ENCODE data around the gene ERBB3. TPM values are rescaled to one million over a fixed set of nuclear protein-coding genes. Genes with fewer than 3 reads are reported as not detected.

The ERBB3 gene
- total and polyA plus RNA-seq, 2 of the 4 experiments (the other 2 are of a cell fraction): 1.4 to 2.2 TPM

- Histone ChIP-seq H3K23ac (ENCODE audit: low read depth, low read length) (peak overlapping the region; percentile 19; the same call in 1 of the 2 replicates), H4K20me1 (ENCODE audit: insufficient read depth, low read length) (peaks cover 7% of the 10 kb centered on the region), H3K79me1 (ENCODE audit: low read depth in 1 of 2, low read length in 2 of 2) (peaks cover 9 to 38% of the 10 kb centered on the region in 2 experiments; a peak in 3 of 4 replicates), H2BK15ac (ENCODE audit: low read depth, low read length) (no peak overlapping the region), H3K27me3 (ENCODE audit: control insufficient read depth, insufficient read depth, low read length) (no peaks in the 10 kb centered on the region), H3K4me1 (ENCODE audit: control insufficient read depth, insufficient read depth, low read length) (peaks cover 7% of the 10 kb centered on the region), H3K9me1 (ENCODE audit: insufficient read depth, low read length) (no peaks in the 10 kb centered on the region), H2BK5ac (ENCODE audit: low read depth, low read length, poor library complexity, severe bottlenecking) (peak overlapping the region; percentile 87), H2AFZ (replicated peaks; ENCODE audit: low read length, poor library complexity) (no peak overlapping the region), H4K5ac (ENCODE audit: low read depth, low read length) (peak overlapping the region; percentile 63), H3K56ac (ENCODE audit: extremely low read depth, insufficient read depth, low read length) (no peak overlapping the region), H2BK20ac (ENCODE audit: low read depth, low read length) (no peak overlapping the region), H4K91ac (ENCODE audit: insufficient read depth, low read depth, low read length) (peak overlapping the region; percentile 67; the same call in 1 of the 2 replicates), H2AK9ac (replicated peaks; ENCODE audit: low read depth, low read length, poor library complexity) (peak overlapping the region; percentile 74), H3K36me3 (ENCODE audit: control insufficient read depth, insufficient read depth, low read length) (peaks cover 24% of the 10 kb centered on the region), H2BK120ac (ENCODE audit: low read depth, low read length) (peak overlapping the region; percentile 9; the same call in 1 of the 2 replicates), H3K4ac (ENCODE audit: low read depth, low read length) (peak overlapping the region; percentile 78), H3K14ac (replicated peaks; ENCODE audit: low read depth, low read length) (peak overlapping the region; percentile 62), H2AK5ac (ENCODE audit: low read depth, low read length) (peak overlapping the region; percentile 71; the same call in 1 of the 2 replicates), H3K9ac (ENCODE audit: low read depth, low read length) (no peak overlapping the region), H3K4me3 (ENCODE audit: insufficient read depth, low read depth, low read length) (peak overlapping the region; percentile 85; the same call in 1 of the 2 replicates), H3K4me2 (ENCODE audit: low read depth, low read length) (peak overlapping the region; percentile 71; the same call in 1 of the 2 replicates), H4K8ac (ENCODE audit: low read depth in 2 of 2, low read length in 2 of 2) (peak overlapping the region; percentile 86 to 90), H3K27ac (ENCODE audit: insufficient read depth, low read length) (peak overlapping the region; percentile 92), H3K18ac (ENCODE audit: low read depth, low read length) (no peak overlapping the region), H3K9me3 (ENCODE audit: control insufficient read depth, insufficient read depth, low read length) (no peaks in the 10 kb centered on the region)
- POLR2A ChIA-PET (ENCODE audit: unreplicated experiment): no interaction called here
- TF ChIP-seq MAZ (IDR thresholded peaks at IDR 0.05; ENCODE audit: borderline replicate concordance, low read depth, low read length) (no peak), BHLHE40 (IDR thresholded peaks at IDR 0.05; ENCODE audit: low read depth, low read length) (no peak), USF2 (IDR thresholded peaks at IDR 0.05; ENCODE audit: low read depth, low read length) (no peak), SMC3 (IDR thresholded peaks at IDR 0.05; ENCODE audit: low read depth, low read length) (no peak), CTCF (conservative IDR thresholded peaks at IDR 0.05; ENCODE audit: low read depth, low read length) (no peak), NFE2L2 (IDR thresholded peaks at IDR 0.05; ENCODE audit: low read depth, low read length) (no peak), ELK1 (IDR thresholded peaks at IDR 0.05; ENCODE audit: borderline replicate concordance, low read depth, low read length) (no peak), RAD21 (IDR thresholded peaks at IDR 0.05; ENCODE audit: low read length) (no peak), CHD1 (IDR thresholded peaks at IDR 0.05; ENCODE audit: low read depth, low read length) (no peak), RFX5 (IDR thresholded peaks at IDR 0.05; ENCODE audit: low read depth, low read length) (no peak), MXI1 (IDR thresholded peaks at IDR 0.05; ENCODE audit: borderline replicate concordance, low read depth, low read length) (no peak), RCOR1 (IDR thresholded peaks at IDR 0.05; ENCODE audit: insufficient replicate concordance, low read length) (no peak), POLR2A (IDR thresholded peaks at IDR 0.05; ENCODE audit: low read depth, low read length) (no peak), FOS (IDR thresholded peaks at IDR 0.05; ENCODE audit: low read depth, low read length) (no peak), CEBPB (IDR thresholded peaks at IDR 0.05; ENCODE audit: low read depth, low read length) (no peak), MAFK (IDR thresholded peaks at IDR 0.05; ENCODE audit: low read depth, low read length) (no peak)
- no TSS peak for BruUV-seq (replicated peaks)
- ATAC-seq (ENCODE audit: low read depth) (no peak), DNase-seq (peak; percentile 19)
- dilution Hi-C loops (cut with HindIII; ENCODE audit: low sequenced_read_pairs, unreplicated experiment) (no loop called here), intact Hi-C loops (cut with micrococcal nuclease) (no loop called here), in situ Hi-C loops (cut with MboI; ENCODE audit: low sequenced_read_pairs) (no loop called here)
- WGBS, 2 experiments (ENCODE audit: extremely low coverage in 2 of 2, insufficient read length in 1 of 2): 86% methylated on average over 2 of the region's 10 CpGs; no CpG with 5 or more reads in 1 of the 2 experiments
- CTCF ChIA-PET: interaction anchor here (1.6 kb wide), 1 partner anchor 36 kb away, joined by 4 read pairs; no protein-coding TSS in a partner anchor
Measured at GRCh38 chr12:56115329-56115728, 35.4 kb downstream of the ERBB3 start.

Measured in IMR-90 (cell line).